MM.1S (cell line): Measurements from ENCODE around the gene STARD3.

Experiments
- DNase-seq: peaks from one replicate; pipeline ENCODE4 v3.0.0-alpha.2; 2015
- H2AFZ ChIP-seq: fragments of 300-600 bp; sonication (generic); 2 replicates; pipeline ENCODE4 v1.6.0; 2016; ENCODE audit warnings: antibody characterized with exemption, low read length
- H3F3A ChIP-seq: fragments of 300-600 bp; sonication (generic); 2 replicates; pipeline ENCODE4 v1.6.1; 2016; ENCODE audit warnings: mild to moderate bottlenecking, antibody characterized with exemption, low read length, moderate library complexity, mixed read lengths; ENCODE audit not compliant: insufficient read depth
- H3K27ac ChIP-seq: fragments of 300-600 bp; sonication (generic); 2 replicates; pipeline ENCODE4 v1.5.1; 2016; ENCODE audit warnings: mild to moderate bottlenecking, low read length
- H3K27me3 ChIP-seq: fragments of 300-600 bp; sonication (generic); replicated peaks from 2 replicates; pipeline ENCODE4 v1.6.0; 2016; ENCODE audit warnings: low read length; ENCODE audit not compliant: insufficient read depth
- H3K36me3 ChIP-seq: fragments of 300-600 bp; sonication (generic); replicated peaks from 2 replicates; pipeline ENCODE4 v1.6.1; 2016; ENCODE audit warnings: mild to moderate bottlenecking, low read length, mixed read lengths; ENCODE audit not compliant: insufficient read depth
- H3K4me1 ChIP-seq: fragments of 300-600 bp; sonication (generic); 2 replicates; pipeline ENCODE4 v1.6.1; 2016; ENCODE audit warnings: low read length, mixed read lengths
- H3K4me2 ChIP-seq: fragments of 300-600 bp; sonication (generic); 2 replicates; pipeline ENCODE4 v1.6.0; 2016; ENCODE audit warnings: low read depth, low read length
- H3K4me3 ChIP-seq: fragments of 300-600 bp; sonication (generic); 2 replicates; pipeline ENCODE4 v1.5.1; 2016; ENCODE audit warnings: low read length, mixed read lengths
- H3K79me2 ChIP-seq: fragments of 300-600 bp; sonication (generic); 2 replicates; pipeline ENCODE4 v1.6.1; 2016; ENCODE audit warnings: mixed run types, low read length, mixed read lengths
- H3K9ac ChIP-seq: fragments of 300-600 bp; sonication (generic); 2 replicates; pipeline ENCODE4 v1.6.1; 2016; ENCODE audit warnings: low read length, mixed read lengths
- H3K9me2 ChIP-seq: fragments of 300-600 bp; sonication (generic); replicated peaks from 2 replicates; pipeline ENCODE4 v1.6.1; 2016; ENCODE audit warnings: mild to moderate bottlenecking, low read length, mixed read lengths; ENCODE audit not compliant: insufficient read depth
- H3K9me3 ChIP-seq: fragments of 300-600 bp; sonication (generic); replicated peaks from 2 replicates; pipeline ENCODE4 v1.6.1; 2016; ENCODE audit warnings: mild to moderate bottlenecking, low read length, mixed read lengths; ENCODE audit not compliant: insufficient read depth
- H4K20me1 ChIP-seq: fragments of 300-600 bp; sonication (generic); 2 replicates; pipeline ENCODE4 v1.6.1; 2016; ENCODE audit warnings: mild to moderate bottlenecking, low read length, moderate library complexity, mixed read lengths; ENCODE audit not compliant: insufficient read depth
- EZH2 ChIP-seq: fragments of 300-600 bp; sonication (generic); optimal IDR thresholded peaks from 2 replicates; pipeline ENCODE3; 2017; ENCODE audit warnings: low read depth, mild to moderate bottlenecking, antibody characterized with exemption, low read length, mixed read lengths
- EZH2phosphoT487 ChIP-seq: fragments of 300-600 bp; sonication (generic); IDR thresholded peaks from 2 replicates; pipeline ENCODE4 v1.6.1; 2018; ENCODE audit warnings: antibody characterized with exemption, low read length
- TF ChIP-seq, protein P1 (sequence below): fragments of 300-600 bp; sonication (generic); IDR thresholded peaks from 2 replicates; pipeline ENCODE4 v1.5.1; 2016; ENCODE audit warnings: antibody characterized with exemption, low read length, mixed read lengths

The STARD3 gene

DNA sequence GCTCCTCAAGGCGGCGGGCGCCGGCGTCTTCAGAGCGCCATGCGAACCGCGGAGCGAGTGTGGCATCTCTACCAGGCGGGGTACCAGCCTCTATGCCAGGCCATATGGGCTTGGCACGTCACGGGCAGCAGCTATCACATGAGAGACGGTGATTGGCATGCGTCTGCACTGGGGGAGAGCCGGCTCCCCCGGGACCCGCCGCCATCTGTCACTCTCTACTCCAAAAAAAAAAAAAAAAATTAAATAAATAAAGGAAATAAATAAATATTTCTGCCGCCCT is 29.2 kb upstream of the STARD3 start, which contains the start of gene NEUROD2:
Gene NEUROD2, minus strand, starts transcription at position 70 of the 280 bp plus-strand sequence. CDS start 1,321 bp downstream, outside the sequence.
- Histone ChIP-seq H3F3A (no peaks in the 10 kb centered on the region), H3K9ac (no peak within 1 kb of the TSS), H3K27ac (no peak within 1 kb of the TSS), H3K4me3 (no peak within 1 kb of the TSS), H2AFZ (no peak within 1 kb of the TSS), H3K79me2 (no peaks in the 10 kb centered on the region), H4K20me1 (no peaks in the 10 kb centered on the region), H3K36me3 (no peaks in the 10 kb centered on the region), H3K27me3 (peaks cover 66% of the 10 kb centered on the region), H3K4me1 (no peaks in the 10 kb centered on the region), H3K9me2 (no peaks in the 10 kb centered on the region), H3K4me2 (no peak within 1 kb of the TSS), H3K9me3 (no peaks in the 10 kb centered on the region)
- no peak for TF ChIP-seq EZH2
- TF ChIP-seq EZH2phosphoT487: no peak
- TF ChIP-seq, protein P1, sequence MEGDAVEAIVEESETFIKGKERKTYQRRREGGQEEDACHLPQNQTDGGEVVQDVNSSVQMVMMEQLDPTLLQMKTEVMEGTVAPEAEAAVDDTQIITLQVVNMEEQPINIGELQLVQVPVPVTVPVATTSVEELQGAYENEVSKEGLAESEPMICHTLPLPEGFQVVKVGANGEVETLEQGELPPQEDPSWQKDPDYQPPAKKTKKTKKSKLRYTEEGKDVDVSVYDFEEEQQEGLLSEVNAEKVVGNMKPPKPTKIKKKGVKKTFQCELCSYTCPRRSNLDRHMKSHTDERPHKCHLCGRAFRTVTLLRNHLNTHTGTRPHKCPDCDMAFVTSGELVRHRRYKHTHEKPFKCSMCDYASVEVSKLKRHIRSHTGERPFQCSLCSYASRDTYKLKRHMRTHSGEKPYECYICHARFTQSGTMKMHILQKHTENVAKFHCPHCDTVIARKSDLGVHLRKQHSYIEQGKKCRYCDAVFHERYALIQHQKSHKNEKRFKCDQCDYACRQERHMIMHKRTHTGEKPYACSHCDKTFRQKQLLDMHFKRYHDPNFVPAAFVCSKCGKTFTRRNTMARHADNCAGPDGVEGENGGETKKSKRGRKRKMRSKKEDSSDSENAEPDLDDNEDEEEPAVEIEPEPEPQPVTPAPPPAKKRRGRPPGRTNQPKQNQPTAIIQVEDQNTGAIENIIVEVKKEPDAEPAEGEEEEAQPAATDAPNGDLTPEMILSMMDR: no peak
- DNase-seq: no peak

DNA sequence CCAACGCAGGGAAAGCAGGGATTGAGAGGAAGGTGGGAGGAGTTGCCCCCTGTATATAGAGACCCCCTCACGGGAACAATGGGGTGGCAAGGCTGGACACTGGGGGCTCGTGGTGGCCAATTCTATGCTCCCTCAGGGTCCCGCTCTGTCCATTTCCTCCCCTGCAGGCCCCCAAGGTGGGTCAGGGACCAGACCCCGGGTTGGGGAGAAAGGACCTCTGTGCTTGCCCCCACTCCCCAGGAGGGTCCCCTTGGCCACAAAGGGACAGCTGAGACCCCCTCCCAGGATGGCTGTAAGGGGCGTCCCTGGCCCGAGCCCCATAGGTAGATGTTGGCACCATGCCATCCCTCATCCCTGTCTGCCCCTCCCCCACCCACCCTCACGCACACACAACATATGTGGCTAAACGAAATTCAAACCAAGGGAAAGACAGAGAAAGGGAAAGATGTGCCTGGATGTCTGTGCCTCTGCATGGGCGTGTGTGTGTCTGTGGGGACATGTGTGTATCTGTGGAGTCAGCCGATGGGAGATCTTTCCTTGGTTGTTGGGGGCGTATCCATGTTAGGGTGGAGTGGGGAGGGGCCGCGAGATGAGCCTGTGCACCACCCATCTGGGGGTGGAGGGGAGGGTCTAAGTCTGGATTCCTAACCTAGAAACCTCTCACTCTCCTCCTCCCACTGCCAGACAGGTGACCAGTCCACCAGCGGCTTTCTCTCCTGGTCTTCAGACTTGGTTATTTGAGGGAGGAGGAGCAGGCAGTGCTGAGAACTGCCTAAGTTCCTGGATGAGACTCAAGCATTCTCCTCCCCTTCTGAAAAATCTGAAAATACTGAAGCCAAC is 28.6 kb upstream of the STARD3 start:
- Histone ChIP-seq H3K27me3 (peaks cover 60% of the 10 kb centered on the region), H3K4me3 (no peak overlapping the region), H3K79me2 (no peaks in the 10 kb centered on the region), H3K36me3 (no peaks in the 10 kb centered on the region), H3K9ac (no peak overlapping the region), H3K9me3 (no peaks in the 10 kb centered on the region), H2AFZ (no peak overlapping the region), H4K20me1 (no peaks in the 10 kb centered on the region), H3K27ac (no peak overlapping the region), H3F3A (no peaks in the 10 kb centered on the region), H3K9me2 (no peaks in the 10 kb centered on the region), H3K4me1 (no peaks in the 10 kb centered on the region), H3K4me2 (no peak overlapping the region)
- no peak for TF ChIP-seq EZH2
- TF ChIP-seq, protein P1: no peak
- TF ChIP-seq EZH2phosphoT487: no peak
- DNase-seq: no peak

DNA sequence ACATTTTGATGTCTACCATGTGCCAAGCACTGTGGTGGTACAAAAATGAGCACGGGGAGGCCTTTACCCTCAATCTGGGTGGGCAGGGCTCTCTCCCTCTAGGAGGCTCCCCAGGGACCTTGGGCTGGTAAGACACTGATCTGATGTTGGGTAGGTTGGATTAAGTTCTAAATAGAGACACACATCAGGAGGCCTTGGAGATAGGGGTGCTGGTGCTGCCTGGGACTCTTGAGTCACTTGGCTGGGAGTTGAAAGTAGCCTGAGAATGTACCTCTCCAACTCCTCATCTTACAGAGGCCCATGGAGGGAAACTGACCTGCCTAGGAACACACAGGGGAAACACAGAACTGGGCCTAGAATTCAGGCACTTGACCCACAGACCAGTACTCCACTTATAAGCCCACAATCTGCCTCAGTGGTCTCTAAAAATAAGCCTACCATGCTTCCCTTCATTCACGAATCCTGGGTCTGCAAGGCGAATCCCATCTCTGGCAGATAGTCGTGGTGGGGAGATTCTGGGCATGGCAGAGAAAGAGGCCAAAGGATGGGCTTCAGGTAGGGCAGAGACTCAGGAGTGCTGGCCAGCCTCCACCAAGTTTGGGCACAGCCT is 27.4 kb upstream of the STARD3 start:
- no peak for DNase-seq
- Histone ChIP-seq H2AFZ (no peak overlapping the region), H3F3A (no peaks in the 10 kb centered on the region), H3K4me1 (no peaks in the 10 kb centered on the region), H4K20me1 (no peaks in the 10 kb centered on the region), H3K4me2 (no peak overlapping the region), H3K9me3 (no peaks in the 10 kb centered on the region), H3K9ac (no peak overlapping the region), H3K9me2 (no peaks in the 10 kb centered on the region), H3K79me2 (no peaks in the 10 kb centered on the region), H3K27ac (no peak overlapping the region), H3K27me3 (peaks cover 48% of the 10 kb centered on the region), H3K36me3 (no peaks in the 10 kb centered on the region), H3K4me3 (no peak overlapping the region)
- no peak for TF ChIP-seq EZH2
- TF ChIP-seq, protein P1: no peak
- no peak for TF ChIP-seq EZH2phosphoT487
